COR-L47 (cell line): ENCODE data around the gene TIMM50.
"Not testable (repeated sequence)": the region's sequence is repeated elsewhere in the genome, so short reads cannot be mapped to it uniquely, and the experiment has no call there.

Experiments used
- DNase-seq: peaks from one replicate; lab custom pipeline; 2025; lab: John Stamatoyannopoulos, UW

The TIMM50 gene

DNA sequence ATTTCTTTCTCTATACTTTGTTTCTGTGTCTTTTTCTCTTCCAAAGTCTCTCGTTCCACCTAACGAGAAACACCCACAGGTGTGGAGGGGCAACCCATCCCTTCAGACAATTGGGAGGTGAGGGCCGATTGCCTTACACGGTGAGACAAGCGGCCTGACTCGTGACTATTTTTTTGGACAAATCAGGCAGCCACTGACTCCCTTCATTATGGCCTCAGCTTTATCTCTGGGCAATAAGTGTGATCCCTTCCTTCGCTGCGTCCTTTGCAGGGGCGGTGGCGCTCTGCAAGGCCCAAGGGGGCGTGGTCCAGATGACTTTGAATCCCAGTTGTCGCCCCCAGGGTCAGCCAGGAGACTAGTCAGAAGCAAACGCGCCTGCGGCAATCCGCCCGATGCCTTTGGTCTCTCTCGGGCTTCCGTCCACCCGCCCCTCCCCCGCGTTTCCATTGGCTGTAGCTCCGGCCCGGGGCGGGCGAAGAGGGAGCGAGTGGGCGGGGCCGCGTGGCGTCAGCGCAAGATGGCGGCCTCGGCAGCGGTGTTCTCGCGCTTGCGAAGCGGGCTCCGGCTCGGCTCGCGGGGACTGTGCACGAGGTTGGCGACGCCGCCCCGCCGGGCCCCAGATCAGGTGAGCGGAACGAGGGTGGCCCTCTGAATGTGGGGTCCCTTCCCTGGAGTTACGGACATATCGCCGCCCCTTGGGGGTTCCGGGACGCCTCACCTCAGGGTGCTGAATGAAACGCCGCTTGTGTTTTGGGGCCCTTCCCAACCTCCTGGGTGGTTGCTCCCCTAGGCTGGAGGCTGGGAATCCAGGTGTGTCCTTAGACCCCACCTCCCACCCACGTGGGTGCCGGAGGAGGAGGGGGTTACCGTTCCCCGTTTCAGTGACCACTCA is at the start of gene TIMM50:
TIMM50 (plus strand) TSS at position 502 of the 892 bp plus-strand sequence; CDS start at position 518, 16 bp downstream.
- DNase-seq: peak; percentile 99

- no peak for DNase-seq
These were observed 48.0 kb upstream of the TIMM50 start for GRCh38 chr19:39432677-39433025.

DNA sequence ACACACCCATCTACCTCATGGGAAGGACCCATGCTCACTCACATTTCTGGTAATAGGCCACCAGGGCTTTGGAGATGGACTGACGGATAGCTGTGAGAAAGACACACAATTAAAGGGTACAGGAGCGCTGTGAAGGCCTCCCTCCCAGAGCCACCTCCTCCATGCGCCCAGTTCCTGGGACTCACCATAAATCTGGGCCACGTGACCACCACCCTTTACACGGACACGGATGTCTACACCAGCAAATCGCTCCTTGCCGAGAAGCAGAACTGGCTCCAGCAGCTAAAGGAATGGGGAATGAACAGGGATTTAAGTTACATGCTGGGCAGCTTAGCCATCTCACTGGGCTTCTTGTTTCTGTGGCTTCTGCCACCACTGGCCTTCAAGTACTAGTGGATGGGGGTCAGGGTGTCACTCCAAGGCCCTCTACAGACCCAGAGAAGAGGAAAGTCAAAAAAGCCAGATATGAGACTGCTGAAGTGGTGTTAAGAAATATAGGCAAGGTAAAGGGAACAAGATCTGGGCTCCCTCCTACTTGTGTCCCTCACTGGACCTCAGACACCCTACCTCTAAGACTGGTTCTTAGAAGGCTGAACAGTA is 47.1 kb upstream of the TIMM50 start:
- DNase-seq: no peak

DNA sequence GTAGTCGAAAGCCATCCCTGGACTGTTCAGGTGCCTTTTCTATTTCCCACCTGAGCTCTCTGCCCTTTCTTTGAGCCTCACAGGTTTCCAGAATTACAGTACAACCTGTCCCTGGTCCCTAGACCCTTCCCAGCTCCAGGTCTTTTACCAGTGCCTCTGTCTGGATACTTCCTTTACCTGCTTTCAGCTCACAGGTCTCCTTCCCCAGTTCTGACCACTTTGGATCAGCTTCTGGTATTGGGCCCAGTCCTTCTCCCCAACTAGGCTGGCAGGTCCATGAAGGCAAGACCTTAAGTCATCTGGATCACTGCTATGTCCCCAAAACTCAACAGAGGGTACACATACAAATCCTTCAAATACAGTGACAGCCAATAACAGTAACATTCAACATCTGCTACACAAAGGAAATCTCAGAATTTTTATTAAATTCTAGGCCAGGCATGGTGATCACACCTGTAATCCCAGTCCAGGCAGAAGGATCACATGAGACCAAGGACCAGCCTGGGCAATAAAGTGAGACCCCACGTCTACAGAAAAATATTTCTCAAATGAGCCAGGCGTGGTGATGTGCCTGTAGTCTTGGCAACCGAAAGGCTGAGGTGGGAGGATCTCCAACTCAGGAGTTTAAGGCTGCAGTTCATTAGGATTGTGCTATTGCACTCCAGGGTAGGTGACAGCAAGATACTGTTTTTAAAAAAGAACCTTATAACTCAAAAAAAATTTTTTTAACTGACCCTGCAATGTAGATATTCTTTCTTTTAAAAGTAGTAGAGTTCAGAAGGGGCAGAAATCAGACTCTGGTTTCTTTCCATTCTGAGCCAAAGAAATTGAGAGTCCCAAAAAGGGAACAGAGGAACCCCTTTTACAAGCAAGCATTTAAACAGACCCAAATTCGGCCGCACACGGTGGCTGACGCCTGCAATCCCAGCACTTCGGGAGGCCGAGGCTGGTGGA is 46.2 kb upstream of the TIMM50 start:
- no peak for DNase-seq

DNA sequence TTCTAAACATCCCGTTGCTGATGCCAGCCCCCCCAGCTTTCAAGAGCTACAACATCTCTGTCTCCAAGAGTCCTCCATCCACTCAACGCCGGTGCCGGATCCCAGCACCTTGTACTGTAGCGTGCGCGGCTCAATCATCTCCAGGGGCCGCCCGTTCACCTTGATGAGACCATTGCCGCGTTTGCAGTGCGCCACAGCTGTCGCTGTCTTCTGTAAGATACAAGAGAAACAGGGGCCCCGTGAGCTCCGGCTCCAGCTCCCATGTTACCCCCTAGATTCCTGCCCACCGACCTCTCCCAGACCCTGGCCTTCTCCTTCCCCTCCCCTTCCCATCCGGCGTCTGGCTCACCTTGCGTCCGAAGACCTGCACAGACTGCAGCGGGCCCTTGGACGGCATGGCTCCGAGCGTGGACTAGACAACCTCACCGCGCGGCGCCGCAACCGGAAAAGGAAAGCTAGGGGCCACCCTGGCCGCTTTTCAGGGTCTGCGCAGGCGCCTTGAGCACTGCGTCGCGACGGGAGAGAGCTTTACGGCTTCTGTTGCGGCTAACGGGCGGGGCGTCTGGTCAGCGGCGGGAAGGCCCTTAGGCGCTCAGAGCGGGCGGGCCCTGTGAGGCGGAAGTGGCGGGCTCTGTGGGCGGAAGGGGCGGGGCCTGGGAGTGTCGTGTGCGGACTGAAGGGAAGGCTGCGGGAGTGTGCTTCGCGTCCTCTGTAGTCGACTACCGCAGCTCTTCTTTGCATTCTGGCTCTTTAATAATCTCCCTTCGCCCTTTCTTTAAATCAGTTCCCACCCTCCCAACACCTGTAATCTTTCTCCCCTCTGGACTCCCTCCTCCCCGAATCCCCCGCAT is 44.9 kb upstream of the TIMM50 start, which contains the start of gene RPS16:
RPS16 (minus strand) TSS at position 451 of the 851 bp plus-strand sequence; CDS start at position 397, 54 bp downstream.
- DNase-seq: peak; percentile 99

GRCh38 chr19:39436350-39436716 is 44.3 kb upstream of the TIMM50 start:
- no peak for DNase-seq

GRCh38 chr19:39438270-39438934 is 42.2 kb upstream of the TIMM50 start:
- no peak for DNase-seq

DNA sequence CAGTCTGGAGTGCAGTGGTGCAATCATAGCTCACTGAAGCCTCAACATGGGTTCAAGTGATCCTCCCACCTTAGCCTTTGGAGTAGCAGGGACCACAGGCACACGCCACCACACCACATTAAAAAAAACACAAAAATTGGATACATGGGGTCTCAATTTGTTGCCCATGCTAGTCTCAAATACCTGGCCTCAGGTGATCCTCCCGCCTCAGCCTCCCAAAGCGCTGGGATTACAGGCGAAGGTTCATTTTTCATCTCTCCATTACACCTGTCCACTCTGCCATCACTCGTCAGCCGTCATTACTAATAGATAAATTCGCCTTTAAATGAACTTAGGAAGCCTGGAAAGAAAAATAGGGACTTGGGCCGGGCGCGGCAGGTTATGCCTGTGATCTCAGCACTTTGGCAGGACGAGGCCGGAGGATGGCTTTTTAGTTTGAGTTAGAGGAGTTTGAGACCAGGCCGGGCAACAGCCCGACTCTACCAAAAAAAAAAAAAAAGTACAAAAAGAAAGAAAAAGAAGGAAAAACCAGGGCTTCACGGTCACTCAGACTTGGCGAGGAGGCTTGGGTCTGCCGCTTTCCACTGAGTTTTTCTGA is 35.9 kb upstream of the TIMM50 start:
- DNase-seq: no peak

DNA sequence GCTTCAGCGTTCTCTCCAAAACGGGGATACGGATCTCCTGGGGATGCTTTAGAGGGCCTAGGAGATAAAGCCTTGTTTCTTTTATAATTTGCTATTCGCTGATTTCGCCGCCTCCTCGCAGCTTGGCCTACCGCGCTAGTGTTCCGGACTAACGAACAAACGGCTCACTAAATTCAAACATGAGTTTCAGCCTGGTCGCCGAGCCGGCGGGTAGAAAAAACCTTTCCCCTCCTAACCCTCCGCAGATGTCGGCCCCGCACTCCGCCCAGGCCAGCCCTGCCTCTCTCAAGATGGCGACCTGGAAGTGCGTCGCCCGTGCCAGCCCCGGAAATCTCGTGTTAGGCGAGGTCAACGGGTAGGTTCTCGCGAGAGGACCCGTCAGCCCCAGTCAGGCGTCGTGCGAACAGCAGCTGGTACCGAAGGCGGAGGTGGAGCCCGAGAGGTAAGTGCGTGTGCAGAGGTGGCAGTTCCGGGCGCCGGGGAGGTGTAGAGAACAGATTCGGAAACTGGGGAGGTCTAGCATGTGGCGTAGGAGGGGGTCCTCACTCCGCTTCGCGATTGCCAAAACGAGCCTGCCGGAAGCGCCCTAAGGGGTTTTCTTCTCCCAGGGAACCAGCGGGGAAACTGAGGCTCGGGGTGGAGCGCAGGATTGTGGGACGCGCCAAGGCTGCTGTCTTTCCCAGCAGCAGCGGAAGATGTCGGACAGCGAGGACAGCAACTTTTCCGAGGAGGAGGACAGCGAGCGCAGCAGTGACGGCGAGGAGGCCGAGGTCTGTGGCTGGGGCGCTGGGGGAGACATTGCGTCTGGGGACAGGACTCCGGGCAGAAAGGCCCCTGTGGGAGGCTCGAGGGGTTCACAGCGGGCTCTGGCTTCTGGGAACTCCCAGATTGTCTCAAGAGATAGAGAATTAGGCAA is 35.2 kb upstream of the TIMM50 start, which contains the start of gene SUPT5H:
SUPT5H (plus strand) TSS at position 387 of the 916 bp plus-strand sequence; CDS start at position 696, 309 bp downstream.
- peak; percentile 98 for DNase-seq

- no peak for DNase-seq
These were observed 34.1 kb upstream of the TIMM50 start for GRCh38 chr19:39446365-39447084.

DNA sequence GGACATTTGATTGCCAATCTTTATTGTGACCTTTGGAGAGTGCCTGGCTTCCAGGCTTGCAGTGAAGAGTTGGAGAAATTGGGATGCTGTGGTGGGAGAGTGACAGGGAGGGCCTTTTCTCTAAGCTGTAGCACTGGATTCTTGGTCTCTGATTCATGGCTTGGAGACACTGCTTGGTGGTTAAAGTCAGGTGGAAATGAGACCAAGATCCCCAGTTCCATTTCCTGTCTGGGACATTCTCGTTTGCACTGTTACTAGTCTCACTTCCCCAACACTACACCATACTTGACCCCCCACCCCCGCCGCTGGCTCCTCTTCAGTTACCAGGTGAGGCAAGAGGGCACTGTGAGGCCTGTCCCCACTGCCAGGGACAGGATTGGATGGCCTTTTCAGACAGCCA is 32.4 kb upstream of the TIMM50 start:
- DNase-seq: no peak

- DNase-seq: no peak
These were observed 31.4 kb upstream of the TIMM50 start for GRCh38 chr19:39449116-39449797.

DNA sequence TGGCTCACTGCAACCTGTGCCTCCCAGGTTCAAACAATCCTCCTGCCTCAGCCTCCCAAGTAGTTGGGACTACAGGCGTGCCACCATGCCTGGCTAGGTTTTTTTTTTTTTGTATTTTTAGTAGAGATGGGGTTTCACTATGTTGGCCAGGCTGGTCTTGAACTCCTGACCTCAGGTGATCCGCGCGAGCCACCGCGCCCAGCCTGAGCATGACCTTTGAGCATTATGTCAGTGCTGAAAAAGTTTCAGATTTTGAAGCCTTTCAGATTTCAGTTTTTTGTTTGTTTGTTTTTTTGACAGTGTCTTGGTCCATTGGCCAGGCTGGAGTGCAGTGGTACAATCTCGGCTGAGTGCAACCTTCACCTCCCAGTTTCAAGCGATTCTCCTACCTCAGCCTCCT is 29.4 kb upstream of the TIMM50 start:
- not testable (repeated sequence) for DNase-seq

DNA sequence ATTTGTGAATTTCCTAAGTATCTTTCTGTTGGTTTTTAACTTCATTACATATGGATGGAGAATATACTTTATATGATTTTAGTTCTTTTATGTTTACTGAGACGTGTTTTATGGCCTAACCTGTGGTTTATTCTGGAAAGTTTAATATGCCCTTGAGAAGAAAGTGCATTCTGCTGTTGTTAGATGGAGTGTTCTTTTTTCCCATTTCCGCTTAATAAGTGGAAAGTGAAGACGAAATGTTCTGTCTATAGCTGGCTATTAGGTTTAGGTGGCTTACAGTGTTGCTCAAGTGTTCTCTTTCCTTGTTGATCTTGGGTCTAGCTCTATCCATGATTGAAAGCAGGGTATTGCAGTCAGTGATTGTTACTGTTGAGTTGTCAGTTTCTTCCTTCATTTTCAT is 17.2 kb upstream of the TIMM50 start:
- no peak for DNase-seq

DNA sequence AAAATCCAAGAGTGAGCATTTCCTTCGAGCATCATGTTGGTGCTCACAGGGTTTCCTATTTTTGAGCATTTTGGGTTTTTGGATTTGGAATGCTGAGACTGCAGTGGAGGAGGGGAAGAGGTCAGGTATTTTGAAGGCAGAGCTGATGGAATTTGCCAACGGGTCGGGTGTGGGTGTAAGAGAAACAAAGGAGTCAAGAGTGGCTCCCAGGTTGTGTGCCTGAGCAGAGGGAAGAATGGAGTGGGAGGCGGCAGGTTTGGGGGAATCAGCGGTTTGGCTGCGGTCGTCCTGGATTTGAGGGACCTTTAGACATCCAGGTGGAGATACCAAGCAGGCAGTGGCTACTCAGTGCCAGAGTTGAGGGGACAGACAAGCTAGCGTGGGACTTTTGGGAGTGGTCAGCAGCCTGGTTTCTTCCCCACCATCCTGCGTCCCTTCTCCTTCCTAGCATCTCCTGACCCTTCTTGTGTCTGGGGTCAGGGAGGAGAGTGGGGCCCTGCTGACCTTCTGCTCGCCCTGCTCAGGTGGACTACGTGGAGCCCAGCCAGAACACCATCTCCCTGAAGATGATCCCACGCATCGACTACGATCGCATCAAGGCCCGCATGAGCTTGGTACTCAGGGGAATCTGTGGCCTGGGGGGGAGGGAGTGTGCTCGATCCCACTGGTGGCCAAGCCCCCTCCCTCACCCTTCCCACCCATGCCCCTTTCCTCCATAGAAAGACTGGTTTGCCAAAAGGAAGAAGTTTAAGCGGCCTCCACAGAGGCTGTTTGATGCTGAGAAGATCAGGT is 14.5 kb upstream of the TIMM50 start:
- no peak for DNase-seq

DNA sequence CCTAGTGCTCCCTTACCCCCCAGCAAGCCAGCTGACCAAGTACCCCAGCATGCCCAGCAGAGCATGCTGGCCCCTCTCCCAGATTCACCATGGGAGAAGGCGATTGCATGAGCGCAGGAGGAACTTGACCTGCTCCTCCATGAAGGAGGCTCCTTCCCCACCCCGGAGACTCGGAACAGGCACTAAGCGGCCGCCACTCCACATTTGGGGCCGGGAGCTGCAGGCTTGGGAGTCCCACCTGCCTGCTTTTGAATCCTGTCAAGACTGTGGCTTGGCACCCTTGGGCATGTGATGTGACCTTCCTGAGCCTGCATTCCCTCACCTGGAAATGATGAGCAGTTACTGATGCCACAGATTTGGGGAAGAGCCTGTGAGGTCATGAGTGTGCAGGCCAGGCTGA is 12.7 kb upstream of the TIMM50 start:
- no peak for DNase-seq

DNA sequence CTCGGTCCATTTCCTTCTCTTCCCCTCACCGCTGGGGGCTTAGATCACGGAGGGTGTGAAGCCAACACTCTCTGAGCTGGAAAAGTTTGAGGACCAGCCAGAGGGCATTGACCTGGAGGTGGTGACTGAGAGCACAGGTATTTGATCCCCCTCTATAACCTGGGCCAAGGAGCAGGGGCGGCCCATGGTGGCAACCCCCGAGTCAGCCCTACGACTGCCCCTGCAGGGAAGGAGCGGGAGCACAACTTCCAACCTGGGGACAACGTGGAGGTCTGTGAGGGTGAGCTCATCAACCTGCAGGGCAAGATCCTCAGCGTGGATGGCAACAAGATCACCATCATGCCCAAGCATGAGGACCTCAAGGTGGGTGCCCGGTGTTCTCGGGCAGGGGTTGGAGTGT is 11.6 kb upstream of the TIMM50 start:
- no peak for DNase-seq
